T-helper 17 cell (primary cell): ENCODE results near the gene PLEKHH2. TPM values are rescaled to one million over a fixed set of nuclear protein-coding genes. Genes with fewer than 3 reads are reported as not detected.
"Not testable (repeated sequence)": the region's sequence is repeated elsewhere in the genome, so short reads cannot be mapped to it uniquely, and the experiment has no call there.

ENCODE experiments used
- ATAC-seq: fragments of 150-1000 bp; cut with Tn5 transposase; 2 replicates; pipeline ENCODE4 v1.10.0; 2021; ENCODE audit warnings: mild to moderate bottlenecking, moderate library complexity
- DNase-seq, 3 donors: peaks; one replicate each; pipeline versions ENCODE4 v3.0.0 to v3.0.0-alpha.2; 2020 to 2021
- H3K9me3 ChIP-seq: one replicate; pipeline ENCODE4 v1.7.0; 2013; ENCODE audit warnings: low read length, mild to moderate bottlenecking; ENCODE audit not compliant: control insufficient read depth, poor library complexity, severe bottlenecking
- H3K27ac Mint-ChIP-seq: one replicate; pipeline ENCODE4 v1.8.0; 2022; ENCODE audit warnings: mild to moderate bottlenecking, moderate library complexity, mixed read lengths
- H3K27me3 Mint-ChIP-seq: one replicate; pipeline ENCODE4 v1.8.0; 2022; ENCODE audit warnings: mixed read lengths
- H3K36me3 Mint-ChIP-seq: one replicate; pipeline ENCODE4 v1.8.0; 2022; ENCODE audit warnings: low read depth, mixed read lengths
- H3K4me1 Mint-ChIP-seq: one replicate; pipeline ENCODE4 v1.8.0; 2022; ENCODE audit warnings: mild to moderate bottlenecking, mixed read lengths
- H3K4me3 Mint-ChIP-seq: one replicate; pipeline ENCODE4 v1.8.0; 2022; ENCODE audit warnings: mild to moderate bottlenecking, moderate library complexity, mixed read lengths
- total RNA-seq, 4 donors: library from RNA in 2 of 4; stranded (reverse) in 2 of 4; gene quantifications; one replicate each; pipeline ENCODE4 v1.2.3 and lab custom pipeline; 2022 to 2026

Gene PLEKHH2
- total RNA-seq (under 1 TPM in 1 of 2 donors, not detected in 1; 0.75 TPM), total RNA-seq (lab: John Stamatoyannopoulos, UW) (1.6 to 4.3 reads per million in 2 donors)

GRCh38 chr2:43637030-43637803, at the start of gene PLEKHH2:
Gene PLEKHH2 (plus strand): TSS chr2:43637260. CDS start chr2:43644674, 7,414 bp downstream.
- Mint-ChIP-seq H3K4me3 (peak within 1 kb of the TSS; percentile 97), H3K27me3 (peaks cover 35% of the 10 kb centered on the region), H3K36me3 (peaks cover 9% of the 10 kb centered on the region), H3K4me1 (peaks cover 16% of the 10 kb centered on the region), H3K27ac (peak within 1 kb of the TSS; percentile 84)
- DNase-seq (peak; percentile 64 to 82 (median 70)), ATAC-seq (peak; percentile 100)
- no peaks in the 10 kb centered on the region for H3K9me3 ChIP-seq

- H3K4me3 Mint-ChIP-seq, result no peak overlapping the region
- H3K27ac Mint-ChIP-seq, result no peak overlapping the region
These were observed 44.6 kb upstream of the PLEKHH2 start for GRCh38 chr2:43592443-43592842.

GRCh38 chr2:43593254-43593653, 43.8 kb upstream of the PLEKHH2 start:
- no peaks in the 10 kb centered on the region for H3K9me3 ChIP-seq
- Mint-ChIP-seq H3K4me1 (peaks cover 20% of the 10 kb centered on the region), H3K4me3 (no peak overlapping the region), H3K27ac (no peak overlapping the region), H3K36me3 (peaks cover 3% of the 10 kb centered on the region), H3K27me3 (peaks cover 5% of the 10 kb centered on the region)
- DNase-seq (no peak), ATAC-seq (no peak)

More at GRCh38 chr2:43592443-43592842, 44.6 kb upstream of the PLEKHH2 start:
- Mint-ChIP-seq H3K4me1 (peaks cover 20% of the 10 kb centered on the region), H3K36me3 (peaks cover 3% of the 10 kb centered on the region), H3K27me3 (no peaks in the 10 kb centered on the region)
- DNase-seq, result no peak
- H3K9me3 ChIP-seq, result no peaks in the 10 kb centered on the region
- ATAC-seq, result no peak

GRCh38 chr2:43594875-43595274, 42.2 kb upstream of the PLEKHH2 start:
- peaks cover 21% of the 10 kb centered on the region for H3K4me1 Mint-ChIP-seq
- peak overlapping the region; percentile 93 for H3K4me3 Mint-ChIP-seq
- H3K36me3 Mint-ChIP-seq, result peaks cover 3% of the 10 kb centered on the region
- H3K27ac Mint-ChIP-seq, result peak overlapping the region; percentile 97
- DNase-seq, result no peak
- no peaks in the 10 kb centered on the region for H3K9me3 ChIP-seq
- no peak for ATAC-seq
- H3K27me3 Mint-ChIP-seq, result peaks cover 21% of the 10 kb centered on the region

- peaks cover 21% of the 10 kb centered on the region for H3K4me1 Mint-ChIP-seq
- H3K36me3 Mint-ChIP-seq, result peaks cover 3% of the 10 kb centered on the region
- peaks cover 25% of the 10 kb centered on the region for H3K27me3 Mint-ChIP-seq
- H3K27ac Mint-ChIP-seq, result peak within 1 kb of the TSS; percentile 97
- ATAC-seq (peak; percentile 95), DNase-seq (peak; percentile 82 to 88 (median 87))
- no peaks in the 10 kb centered on the region for H3K9me3 ChIP-seq
- H3K4me3 Mint-ChIP-seq, result peak within 1 kb of the TSS; percentile 93
These were observed 41.3 kb upstream of the PLEKHH2 start, which contains the start of gene THADA for GRCh38 chr2:43595603-43596412. Gene THADA (minus strand): TSS chr2:43596038. CDS start chr2:43592392, 3,646 bp downstream.

- Mint-ChIP-seq H3K4me1 (peaks cover 11% of the 10 kb centered on the region), H3K27me3 (peaks cover 25% of the 10 kb centered on the region)
- not testable (repeated sequence) for H3K36me3 Mint-ChIP-seq, DNase-seq, H3K4me3 Mint-ChIP-seq, H3K27ac Mint-ChIP-seq, ATAC-seq, H3K9me3 ChIP-seq
These were observed 36.5 kb upstream of the PLEKHH2 start for GRCh38 chr2:43600596-43600995.

- no peaks in the 10 kb centered on the region for H3K36me3 Mint-ChIP-seq
- peaks cover 11% of the 10 kb centered on the region for H3K4me1 Mint-ChIP-seq
- H3K27ac Mint-ChIP-seq, result peak overlapping the region; percentile 53
- ATAC-seq (peak; percentile 53), DNase-seq (no peak)
- H3K9me3 ChIP-seq, result no peaks in the 10 kb centered on the region
- peaks cover 11% of the 10 kb centered on the region for H3K27me3 Mint-ChIP-seq
- peak overlapping the region; percentile 65 for H3K4me3 Mint-ChIP-seq
These were observed 32.4 kb upstream of the PLEKHH2 start for GRCh38 chr2:43604674-43605073.

- H3K9me3 ChIP-seq, result no peaks in the 10 kb centered on the region
- Mint-ChIP-seq H3K4me3 (peak overlapping the region; percentile 65), H3K36me3 (no peaks in the 10 kb centered on the region), H3K27me3 (peaks cover 6% of the 10 kb centered on the region), H3K27ac (peak overlapping the region; percentile 53), H3K4me1 (peaks cover 10% of the 10 kb centered on the region)
- DNase-seq (no peak), ATAC-seq (peak; percentile 78)
These were observed 31.9 kb upstream of the PLEKHH2 start for GRCh38 chr2:43605079-43605655.

GRCh38 chr2:43605851-43606250, 31.2 kb upstream of the PLEKHH2 start:
- no peaks in the 10 kb centered on the region for H3K9me3 ChIP-seq
- Mint-ChIP-seq H3K27ac (no peak overlapping the region), H3K36me3 (no peaks in the 10 kb centered on the region), H3K4me3 (no peak overlapping the region), H3K27me3 (peaks cover 5% of the 10 kb centered on the region), H3K4me1 (peaks cover 10% of the 10 kb centered on the region)
- ATAC-seq (no peak), DNase-seq (no peak)

GRCh38 chr2:43609290-43609918, 27.7 kb upstream of the PLEKHH2 start:
- DNase-seq (peak in 1 of 3 donors; percentile 7), ATAC-seq (peak; percentile 59)
- Mint-ChIP-seq H3K27me3 (peaks cover 11% of the 10 kb centered on the region), H3K4me3 (no peak overlapping the region), H3K27ac (no peak overlapping the region), H3K4me1 (peaks cover 14% of the 10 kb centered on the region), H3K36me3 (no peaks in the 10 kb centered on the region)
- no peaks in the 10 kb centered on the region for H3K9me3 ChIP-seq

GRCh38 chr2:43610361-43610760, 26.7 kb upstream of the PLEKHH2 start:
- H3K4me3 Mint-ChIP-seq, result no peak overlapping the region
- H3K27ac Mint-ChIP-seq, result no peak overlapping the region

GRCh38 chr2:43611987-43612894, 24.8 kb upstream of the PLEKHH2 start:
- H3K9me3 ChIP-seq, result no peaks in the 10 kb centered on the region
- ATAC-seq (peak; percentile 99), DNase-seq (peak; percentile 36 to 63 (median 40))
- H3K4me3 Mint-ChIP-seq, result no peak overlapping the region
- peaks cover 16% of the 10 kb centered on the region for H3K27me3 Mint-ChIP-seq
- H3K4me1 Mint-ChIP-seq, result peaks cover 10% of the 10 kb centered on the region
- H3K27ac Mint-ChIP-seq, result peak overlapping the region; percentile 24
- H3K36me3 Mint-ChIP-seq, result no peaks in the 10 kb centered on the region

More at GRCh38 chr2:43610361-43610760, 26.7 kb upstream of the PLEKHH2 start:
- peaks cover 10% of the 10 kb centered on the region for H3K4me1 Mint-ChIP-seq
- H3K36me3 Mint-ChIP-seq, result no peaks in the 10 kb centered on the region
- H3K9me3 ChIP-seq, result no peaks in the 10 kb centered on the region
- peaks cover 11% of the 10 kb centered on the region for H3K27me3 Mint-ChIP-seq
- no peak for DNase-seq
- no peak for ATAC-seq
